ELR (cell line): ENCODE results near the gene CSTPP1.
A peak's percentile ranks its signal among the peaks of the same experiment; 100 is the strongest.
"Not testable (repeated sequence)": the region's sequence is repeated elsewhere in the genome, so short reads cannot be mapped to it uniquely, and the experiment has no call there.

Experiments
- DNase-seq: peaks from one replicate; pipeline ENCODE4 v3.0.0-alpha.2; 2015; ENCODE audit warnings: low read depth

The CSTPP1 gene

DNA sequence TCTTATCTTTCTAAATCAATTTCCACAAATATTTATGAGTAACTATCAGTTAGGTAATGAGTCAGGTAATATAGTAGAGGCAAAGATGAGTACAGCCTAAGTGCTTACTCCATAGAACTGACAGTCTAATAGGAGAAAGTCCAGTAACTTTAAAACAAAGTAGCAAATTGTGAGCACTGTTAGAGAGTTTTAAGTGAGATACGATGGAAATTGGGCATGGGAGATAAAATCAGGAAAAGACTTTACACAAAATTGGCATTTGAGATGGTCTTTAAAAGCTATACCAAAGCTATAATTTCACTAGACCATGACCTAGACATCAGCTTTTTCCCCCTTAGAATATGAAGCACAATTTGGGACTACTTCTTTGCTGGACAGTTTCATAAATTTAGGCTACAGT, 113.7 kb downstream of the CSTPP1 start:
- no peak for DNase-seq

DNA sequence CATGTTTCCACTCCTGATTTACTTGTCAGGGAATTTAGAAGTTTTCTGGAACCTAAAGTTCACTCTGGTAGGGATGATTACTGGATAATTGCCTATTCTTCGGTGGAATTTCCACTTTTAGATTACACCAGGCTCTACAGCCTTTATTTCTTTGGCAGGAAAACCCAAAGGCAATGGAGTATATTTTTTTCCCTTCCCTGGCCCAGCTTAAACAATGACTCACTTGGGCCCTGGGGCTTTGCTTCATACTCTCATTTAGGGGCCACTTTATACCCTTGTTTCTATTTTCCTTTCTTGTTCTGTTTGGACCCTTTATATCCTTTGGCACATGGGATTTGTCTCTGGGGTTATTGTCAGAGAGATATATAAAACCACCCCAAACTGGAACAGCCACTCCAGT, 114.7 kb downstream of the CSTPP1 start:
- DNase-seq = peak; percentile 31

GRCh38 chr11:47052165-47052564, 115.6 kb downstream of the CSTPP1 start:
- DNase-seq = no peak

DNA sequence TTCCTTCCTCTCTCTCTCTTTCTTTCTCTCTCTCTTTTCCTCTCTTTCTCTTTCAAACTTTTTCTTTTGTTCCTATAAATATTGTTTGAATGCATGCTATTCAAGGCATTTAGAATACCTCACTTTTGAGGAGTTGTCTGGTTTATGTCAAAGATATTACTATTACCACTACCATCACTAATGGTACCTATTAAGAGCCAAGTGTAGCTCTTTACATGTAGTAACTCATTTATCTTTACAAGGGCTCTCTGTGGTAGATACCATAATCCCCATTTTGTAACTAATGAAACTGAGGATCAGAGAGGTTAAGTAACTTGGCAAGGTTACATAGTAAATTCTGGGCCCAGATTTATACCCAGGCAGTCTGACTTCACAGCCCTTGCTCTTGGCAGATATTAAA, 116.0 kb downstream of the CSTPP1 start:
- no peak for DNase-seq

- DNase-seq = no peak
Measured at GRCh38 chr11:47055534-47055933, 119.0 kb downstream of the CSTPP1 start.

GRCh38 chr11:47056261-47056915, 119.8 kb downstream of the CSTPP1 start:
- peak; percentile 31 for DNase-seq

- DNase-seq = no peak
Measured at GRCh38 chr11:47057365-47057764, 120.8 kb downstream of the CSTPP1 start.

DNA sequence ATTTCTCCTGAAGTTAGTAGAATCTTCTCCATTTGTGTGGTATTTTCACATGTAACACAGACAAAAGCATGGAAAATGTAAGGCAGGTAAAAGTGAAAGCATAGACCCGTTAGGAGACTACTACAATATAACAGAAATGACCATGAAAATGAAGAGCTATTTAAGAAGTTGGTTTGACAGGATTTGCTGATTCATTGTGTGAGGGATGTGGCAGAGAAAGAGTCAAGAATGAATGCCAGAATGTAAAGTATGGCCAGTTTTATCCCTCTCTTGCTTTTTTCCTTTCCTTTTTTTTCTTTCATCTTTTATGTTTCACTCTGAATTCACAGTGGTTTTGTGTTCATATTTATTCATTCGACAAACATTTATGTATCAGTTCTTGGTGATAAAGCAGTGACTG, 124.2 kb downstream of the CSTPP1 start:
- DNase-seq = peak; percentile 13

DNA sequence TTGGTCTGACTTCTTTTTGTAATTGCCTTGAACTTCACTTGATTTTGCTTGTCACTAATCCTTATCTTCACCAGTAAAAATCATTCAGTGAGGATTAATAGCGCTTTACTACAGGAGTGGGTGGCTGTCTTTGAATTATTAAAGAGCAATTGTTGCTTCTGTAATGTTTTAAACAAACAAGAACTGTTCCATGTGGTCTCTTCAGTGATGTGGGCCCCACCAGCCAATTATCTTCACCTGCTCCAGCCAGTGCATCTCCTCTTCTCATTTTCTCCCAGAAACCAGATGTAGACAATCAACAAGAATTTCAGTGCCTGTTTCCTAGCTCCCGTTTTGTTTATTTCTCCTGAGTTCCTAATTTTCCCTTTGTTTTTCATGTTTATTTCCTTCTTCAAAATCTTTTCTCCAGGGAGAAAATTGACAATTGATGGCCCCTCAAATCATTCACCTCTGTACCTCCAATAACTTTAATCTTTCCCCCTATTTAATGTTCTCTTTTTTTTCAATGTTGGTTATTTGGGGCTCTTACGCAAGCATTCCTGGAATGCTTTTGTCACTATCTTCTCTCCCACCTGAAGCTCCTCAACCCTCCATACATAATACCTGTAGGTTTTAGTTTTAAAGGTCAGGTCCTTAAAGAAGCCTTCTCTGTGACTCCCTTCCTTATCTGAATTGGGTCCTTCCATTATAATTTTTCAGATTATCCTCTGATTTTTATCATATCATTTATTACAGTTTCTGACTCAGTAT, 125.0 kb downstream of the CSTPP1 start:
- no peak for DNase-seq

DNA sequence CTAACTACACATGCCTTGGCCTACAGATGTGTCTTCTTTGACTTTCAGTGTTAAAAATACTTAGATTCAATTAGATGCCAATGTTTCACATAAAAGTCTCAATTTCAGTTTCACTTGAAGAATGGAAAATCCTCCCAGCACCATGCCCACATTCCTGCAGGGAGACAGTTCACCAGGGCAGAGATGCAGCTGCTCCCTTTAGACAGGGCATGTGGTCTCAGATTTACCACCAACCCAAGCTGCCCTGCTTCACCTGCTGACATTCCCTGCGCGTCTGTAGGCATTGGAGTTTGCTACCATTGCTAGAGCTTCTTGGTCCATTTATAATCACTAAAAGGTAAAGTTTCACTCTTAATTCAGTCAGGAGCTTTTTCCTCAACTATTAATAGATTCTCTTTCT, 126.2 kb downstream of the CSTPP1 start:
- DNase-seq = no peak

GRCh38 chr11:47067401-47067800, 130.8 kb downstream of the CSTPP1 start:
- no peak for DNase-seq

DNA sequence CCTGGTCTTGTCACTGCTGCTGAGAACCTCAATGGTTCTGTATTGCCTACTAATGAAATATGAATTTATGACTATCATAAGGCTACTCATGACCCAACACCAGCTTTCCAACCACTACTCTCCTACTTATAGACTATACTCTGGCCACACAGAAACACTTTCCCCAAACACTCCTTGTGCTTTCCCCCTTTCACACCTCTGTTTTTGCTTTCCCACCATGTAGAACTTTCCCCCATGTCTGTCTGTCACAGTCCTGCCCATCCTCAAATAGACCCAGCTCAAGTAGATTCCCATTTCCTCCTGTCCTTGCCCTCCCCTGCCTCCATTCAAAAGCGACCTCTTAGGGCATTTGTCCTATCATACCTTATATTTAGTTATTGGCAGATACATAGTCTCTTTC, 134.2 kb downstream of the CSTPP1 start:
- DNase-seq = no peak

- DNase-seq = no peak
Measured at GRCh38 chr11:47071341-47071740, 134.8 kb downstream of the CSTPP1 start.

- DNase-seq = no peak
Measured at GRCh38 chr11:47071791-47072261, 135.3 kb downstream of the CSTPP1 start.

DNA sequence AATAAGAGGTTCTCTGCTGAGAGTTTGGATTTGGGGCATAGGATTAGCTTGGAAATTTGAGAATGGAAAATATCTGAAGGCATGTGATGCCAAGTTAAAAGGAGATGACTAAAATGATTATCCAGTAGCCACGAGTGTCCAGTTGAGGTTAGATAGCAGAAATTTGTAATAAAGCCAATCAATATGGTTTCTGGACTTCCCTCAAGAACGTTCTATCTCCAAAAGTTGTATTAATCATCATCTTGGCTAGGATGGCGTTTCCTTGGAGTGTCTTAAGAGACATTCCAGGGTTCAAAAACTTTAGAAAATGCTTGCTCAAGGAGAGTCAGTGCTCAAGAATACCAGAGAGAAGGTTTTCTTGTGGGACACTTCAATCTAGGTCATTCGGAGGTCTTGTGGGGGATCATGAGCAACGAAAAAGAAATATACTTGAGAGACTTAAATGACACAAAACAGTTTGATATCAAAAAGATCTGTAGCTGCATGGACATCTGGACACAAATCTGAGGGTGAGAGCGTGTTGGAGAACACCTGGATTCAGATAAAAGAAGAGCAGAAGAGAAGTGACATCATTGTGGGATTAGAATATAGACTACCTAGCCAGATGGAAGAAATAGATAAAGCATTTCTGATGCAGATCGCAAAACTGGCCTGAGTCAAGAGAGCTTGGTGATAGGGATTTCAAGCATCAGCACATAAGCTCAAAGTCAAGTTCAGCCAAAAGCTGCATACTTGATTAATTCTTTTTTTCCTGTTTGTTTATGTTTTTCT, 142.4 kb downstream of the CSTPP1 start:
- DNase-seq = no peak

- DNase-seq = not testable (repeated sequence)
Measured at GRCh38 chr11:47080775-47081174, 144.2 kb downstream of the CSTPP1 start.

DNA sequence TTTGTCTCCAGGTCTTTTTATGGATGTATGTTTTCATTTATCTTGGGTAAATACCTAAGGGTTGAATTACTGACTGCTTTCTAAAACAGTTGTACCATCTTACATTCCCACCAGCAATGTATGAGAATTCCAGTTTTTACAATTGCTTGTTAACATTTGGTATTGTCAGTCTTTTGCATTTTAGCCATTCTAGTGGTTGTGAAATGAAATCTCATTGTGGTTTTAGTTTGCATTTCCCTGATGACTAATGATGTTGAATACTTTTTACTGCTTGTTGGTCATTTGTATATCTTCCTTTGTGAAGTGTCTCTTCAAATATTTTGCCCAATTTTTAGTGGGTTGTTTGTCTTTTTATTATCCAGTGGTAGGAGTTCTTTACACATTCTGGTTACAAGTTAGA, 147.4 kb downstream of the CSTPP1 start:
- DNase-seq = peak; percentile 78

DNA sequence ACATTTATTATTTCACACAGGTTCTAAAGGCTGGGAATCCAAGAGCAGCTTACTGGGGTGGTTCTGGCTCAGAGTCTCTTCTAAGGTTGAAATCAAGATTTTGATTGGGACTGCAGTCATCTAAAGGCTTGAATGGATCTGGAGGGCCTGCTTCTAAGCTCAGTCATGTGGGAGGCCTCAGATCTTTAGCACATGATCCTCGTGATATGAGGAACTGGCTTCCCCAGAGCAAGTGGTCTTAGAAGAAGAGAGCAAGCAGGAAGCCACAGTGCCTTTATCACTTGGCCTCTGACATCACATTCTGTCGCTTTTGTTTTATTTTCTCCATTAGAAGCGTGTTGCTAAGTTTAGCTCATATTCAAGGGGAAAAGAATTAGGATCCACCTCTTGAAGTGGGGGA, 151.2 kb downstream of the CSTPP1 start:
- DNase-seq = no peak

DNA sequence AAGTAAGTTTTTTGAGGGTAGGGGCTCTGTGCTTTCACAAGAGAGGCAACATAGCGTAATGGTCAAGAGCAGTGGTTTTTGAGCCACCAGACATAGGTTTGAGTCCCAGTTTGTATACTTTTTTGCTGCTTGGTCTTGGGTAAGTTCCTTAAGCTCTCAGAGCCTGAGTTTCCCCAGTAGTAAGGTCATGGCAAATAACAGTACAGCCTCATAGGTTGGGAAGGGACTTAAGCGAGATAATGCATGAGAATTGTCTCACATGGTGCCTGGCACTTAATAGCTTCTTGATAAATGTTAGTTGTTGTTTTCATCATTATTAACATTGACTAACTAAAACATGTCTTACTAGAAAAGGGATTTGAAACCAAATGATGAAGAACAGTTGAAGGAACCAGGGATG, 157.0 kb downstream of the CSTPP1 start:
- DNase-seq = no peak

DNA sequence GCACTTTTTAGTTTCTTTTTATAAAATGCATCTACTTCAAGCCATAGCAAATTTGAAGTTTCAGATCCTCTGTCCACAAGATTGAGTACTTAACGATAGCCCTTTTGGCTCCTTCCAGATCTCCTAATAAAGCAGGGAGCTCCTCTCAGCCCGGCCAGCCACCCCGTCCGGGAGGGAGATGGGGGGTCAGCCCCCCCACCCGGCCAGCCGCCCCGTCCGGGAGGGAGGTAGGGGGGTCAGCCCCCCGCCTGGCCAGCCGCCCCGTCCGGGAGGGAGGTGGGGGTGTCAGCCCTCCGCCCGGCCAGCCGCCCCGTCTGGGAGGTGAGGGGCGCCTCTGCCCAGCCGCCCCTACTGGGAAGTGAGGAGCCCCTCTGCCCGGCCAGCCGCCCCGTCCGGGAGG, 160.3 kb downstream of the CSTPP1 start:
- DNase-seq = not testable (repeated sequence)

GRCh38 chr11:47098223-47098622, 161.7 kb downstream of the CSTPP1 start:
- not testable (repeated sequence) for DNase-seq

GRCh38 chr11:47099214-47099917, 162.8 kb downstream of the CSTPP1 start:
- no peak for DNase-seq
